Endometrium (tissue), 2 donors: ENCODE results near the gene PDE6A.

Experiments
- FAIRE-seq: peaks from 2 replicates; lab custom pipeline; 2012; peaks lifted over from hg19 to GRCh38; lab: Jason Lieb, UNC
- donor health status: control.
- donor health status: control.

PDE6A gene

DNA sequence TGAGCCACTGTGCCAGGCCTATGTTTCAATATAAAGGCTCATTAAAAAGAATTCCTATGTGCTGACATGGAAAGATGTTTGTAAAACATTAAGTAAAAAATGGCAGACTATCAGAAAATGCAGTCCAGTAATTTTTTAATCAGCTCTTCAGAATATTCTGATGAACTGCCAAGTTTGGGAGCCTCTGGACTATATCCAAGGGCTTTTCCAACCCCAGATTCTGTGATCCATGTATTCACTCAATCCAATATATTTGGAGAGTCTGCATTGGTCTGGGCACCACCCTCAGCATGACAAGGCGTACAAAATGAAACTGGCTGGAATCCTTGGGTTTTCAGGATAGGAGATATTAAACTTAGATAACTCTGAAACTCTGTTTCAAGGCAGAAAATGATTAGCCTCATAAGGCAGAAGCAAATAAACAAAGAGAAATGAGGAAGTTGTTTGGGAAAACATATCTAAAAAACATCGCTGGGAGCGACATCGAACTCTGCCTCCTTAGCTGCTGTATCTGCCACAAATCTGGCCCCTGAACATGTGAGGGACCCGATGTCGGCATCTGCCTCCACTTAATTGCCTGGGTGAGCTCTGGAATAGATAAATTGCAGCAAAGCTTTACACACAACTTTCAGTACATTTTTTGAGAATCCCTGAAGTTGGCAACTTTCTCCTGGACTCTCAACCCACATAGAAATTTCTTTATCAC is 14.4 kb downstream of the PDE6A start:
- no peak for FAIRE-seq

DNA sequence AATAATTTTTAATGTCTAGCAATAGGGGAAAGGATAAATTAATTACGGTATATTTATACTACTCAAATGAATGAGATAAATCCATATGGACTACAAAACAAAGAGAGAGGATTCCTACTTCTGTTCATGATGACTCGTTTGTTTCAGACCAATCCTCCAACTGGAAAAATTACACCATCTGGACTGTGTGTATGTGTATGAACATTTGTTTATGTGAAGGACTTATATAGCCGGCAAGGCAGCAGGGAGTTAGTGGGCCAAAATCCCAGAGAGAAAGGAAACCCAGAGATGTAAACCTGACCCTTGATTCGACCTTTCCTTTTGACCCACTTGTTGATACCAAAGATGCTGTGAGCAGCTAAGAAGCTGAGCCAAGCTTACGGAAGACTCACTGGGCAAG is 20.1 kb downstream of the PDE6A start:
- no peak for FAIRE-seq

DNA sequence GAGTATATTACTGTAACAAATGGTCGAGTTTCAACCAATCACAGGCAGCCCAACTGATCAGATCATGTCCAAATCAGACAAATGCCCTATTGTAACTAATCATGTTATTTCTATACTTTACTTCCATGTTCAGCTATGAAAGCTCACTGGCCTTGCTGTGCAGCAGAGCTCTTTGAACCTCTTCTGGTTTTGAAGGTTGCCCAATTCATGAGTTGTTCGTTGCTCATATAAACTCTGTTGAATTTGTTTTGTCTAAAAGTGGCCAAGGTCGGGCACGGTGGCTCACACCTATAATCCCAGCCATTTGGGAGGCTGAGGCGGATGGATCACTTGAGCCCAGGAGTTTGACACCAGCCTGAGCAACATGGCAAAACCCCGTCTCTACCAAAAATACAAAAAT is 21.6 kb downstream of the PDE6A start:
- FAIRE-seq = no peak

DNA sequence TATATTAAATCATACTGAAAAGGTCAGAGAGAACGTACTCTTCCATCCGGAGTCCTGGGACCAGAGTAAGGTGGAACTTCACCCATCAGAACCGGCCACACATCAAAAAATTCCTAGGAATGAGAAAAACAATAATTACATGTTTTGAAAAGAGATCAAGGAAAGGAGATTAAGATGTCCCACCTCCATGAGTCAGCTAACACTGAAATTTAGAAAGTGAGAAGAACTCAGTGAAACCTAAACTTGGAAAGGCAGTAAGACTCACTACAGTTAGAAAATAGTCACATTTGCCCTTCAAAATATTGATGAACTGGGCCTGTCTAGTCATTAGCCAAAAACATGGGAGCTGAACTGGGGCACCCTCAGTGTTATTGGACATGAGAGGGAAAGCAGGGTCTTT is 23.0 kb downstream of the PDE6A start:
- FAIRE-seq = no peak

DNA sequence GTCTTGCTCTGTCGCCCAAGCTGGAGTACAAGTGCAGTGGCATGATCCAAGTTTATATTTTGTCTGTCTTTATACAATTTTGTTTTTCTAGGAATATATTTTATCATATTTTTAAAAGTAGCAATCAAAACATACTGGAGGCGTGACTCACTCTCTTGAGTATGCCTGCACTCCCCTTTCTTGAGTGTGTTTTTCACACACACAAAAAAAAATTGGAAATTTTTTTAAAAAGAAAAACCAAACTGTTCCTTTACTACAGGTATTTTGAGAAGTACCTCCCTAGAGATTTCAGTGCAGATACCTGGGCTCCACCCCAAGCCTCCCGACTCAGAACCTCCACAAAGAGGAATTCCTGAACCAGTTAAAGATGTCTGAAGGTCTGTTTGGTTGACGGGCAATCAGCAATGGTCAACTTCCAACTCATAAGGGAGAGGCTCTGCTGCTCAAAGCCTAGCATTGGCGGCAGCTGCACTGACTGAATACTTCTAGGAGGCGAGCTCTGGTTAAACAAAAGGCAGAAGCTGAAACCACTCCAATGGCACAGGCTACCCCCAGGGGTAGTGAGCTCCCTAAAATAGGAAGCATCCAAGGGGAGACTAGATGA is 27.4 kb downstream of the PDE6A start:
- no peak for FAIRE-seq

DNA sequence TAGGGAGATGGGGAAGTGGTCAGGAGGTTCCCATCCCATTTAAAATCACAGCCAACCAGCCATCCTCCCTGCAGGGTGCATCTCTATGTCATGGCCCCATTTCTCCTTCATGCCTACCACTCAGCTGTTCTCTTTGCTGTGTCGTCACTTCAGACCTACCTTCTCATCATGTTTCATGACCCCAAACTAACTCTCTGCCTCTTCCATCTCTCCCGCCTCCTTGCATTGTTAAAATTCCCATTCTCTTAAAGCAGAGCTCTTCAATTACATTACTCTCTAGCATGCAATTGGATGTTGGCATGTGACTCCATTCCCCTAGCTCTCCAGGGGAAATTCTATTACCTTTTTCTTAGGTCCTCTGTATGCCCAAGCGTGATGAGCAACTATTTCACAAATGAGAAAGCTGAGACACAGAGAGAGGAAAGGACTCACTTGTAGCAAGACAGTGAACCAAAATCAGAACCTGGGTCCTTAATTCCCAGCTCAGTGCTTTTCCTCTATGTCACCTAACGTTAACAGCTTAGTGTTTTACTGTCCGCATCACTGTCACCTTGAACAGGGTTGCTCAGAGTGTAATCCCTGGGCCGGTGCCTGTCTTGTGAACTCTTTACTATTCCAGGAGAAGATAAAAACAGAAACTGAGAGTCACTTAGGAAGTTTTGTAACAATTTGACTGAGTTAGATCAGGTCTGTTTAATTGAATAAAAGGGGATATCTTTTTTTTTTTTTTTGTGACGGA is 28.1 kb downstream of the PDE6A start:
- no peak for FAIRE-seq

DNA sequence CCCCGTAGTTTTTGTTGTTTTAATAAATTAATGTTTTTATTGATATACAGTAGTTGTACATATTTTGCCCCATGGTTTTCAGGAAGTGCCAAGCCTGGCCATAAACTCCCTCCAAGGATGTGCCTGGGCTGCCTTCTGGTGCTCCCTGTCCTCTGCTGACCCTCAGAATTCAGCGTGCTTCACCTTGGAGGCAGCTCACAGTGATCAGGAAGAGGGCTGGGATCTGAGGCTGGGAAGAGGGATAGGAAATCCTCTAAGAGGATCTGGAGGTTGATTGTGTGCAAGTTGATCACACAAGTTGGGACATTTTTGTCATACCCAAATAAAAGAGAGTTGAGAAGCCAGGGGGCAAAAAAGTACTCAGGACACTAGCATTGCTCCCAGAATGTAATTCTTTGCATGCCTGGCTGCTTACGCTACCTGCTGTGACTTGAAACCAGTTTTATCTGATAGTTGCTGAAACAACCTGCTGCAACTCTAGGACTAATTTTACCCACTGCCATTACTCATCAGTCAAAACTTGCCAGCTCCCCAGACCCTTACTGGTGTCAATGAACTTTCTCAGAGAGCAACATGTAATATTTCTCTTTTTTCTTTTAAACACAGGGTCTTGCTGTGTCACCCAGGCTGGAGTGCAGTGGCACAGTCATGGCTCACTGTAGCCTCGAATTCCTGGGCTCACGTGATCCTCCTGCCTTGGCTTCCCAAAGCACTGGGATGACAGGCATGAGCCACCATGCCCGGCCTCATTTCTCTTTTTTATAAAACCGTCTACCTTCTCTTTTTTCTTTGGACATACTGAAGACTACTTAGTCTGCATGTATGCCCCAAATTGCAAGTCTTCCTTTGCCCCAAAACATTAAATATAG is 29.0 kb downstream of the PDE6A start:
- FAIRE-seq = no peak

DNA sequence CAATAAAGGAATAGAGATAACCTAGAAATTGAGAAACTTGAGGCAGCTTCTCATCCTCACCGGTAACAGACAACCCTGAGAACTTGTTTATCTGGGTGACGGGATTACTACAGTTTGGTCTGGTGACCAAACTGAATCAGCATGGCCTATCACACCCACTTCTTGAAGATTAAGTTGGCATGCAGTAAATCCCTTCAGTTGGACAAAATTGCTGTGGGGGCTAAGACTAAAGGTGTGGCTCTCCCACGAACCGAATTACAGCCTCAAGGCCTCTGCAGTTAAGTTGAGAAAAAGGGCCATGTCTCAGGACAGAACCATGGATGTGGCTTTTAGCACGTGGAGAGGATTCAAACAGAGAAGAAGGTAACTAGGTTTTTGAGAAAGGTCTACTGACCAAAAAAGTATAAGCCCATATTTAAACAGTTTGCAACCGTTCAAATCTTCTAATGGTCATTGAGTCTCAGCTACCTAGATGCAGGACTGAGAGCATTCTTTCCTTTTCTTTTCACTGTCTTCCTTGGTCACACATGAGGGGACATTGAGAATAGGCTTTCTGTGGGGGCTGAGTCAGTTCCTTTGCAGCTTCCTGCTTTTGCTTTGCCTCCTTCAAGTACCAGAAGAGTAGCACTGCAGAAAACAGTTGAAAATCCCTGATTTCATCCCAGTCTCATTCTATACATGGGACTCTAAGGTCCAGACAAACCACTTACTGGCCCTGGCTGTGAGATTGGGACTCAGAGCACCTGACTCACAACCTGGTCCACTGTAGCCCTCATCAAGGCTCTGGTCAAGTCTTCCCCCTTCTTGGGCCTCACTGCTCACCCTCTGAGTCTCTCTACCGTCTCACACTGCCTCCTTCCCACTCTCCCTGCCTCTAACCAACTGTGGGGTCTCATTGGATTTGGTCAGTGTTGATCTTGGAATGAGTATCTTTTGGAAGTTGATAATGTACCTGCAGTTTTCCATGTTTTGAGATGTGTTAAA is 30.9 kb downstream of the PDE6A start:
- FAIRE-seq = no peak

DNA sequence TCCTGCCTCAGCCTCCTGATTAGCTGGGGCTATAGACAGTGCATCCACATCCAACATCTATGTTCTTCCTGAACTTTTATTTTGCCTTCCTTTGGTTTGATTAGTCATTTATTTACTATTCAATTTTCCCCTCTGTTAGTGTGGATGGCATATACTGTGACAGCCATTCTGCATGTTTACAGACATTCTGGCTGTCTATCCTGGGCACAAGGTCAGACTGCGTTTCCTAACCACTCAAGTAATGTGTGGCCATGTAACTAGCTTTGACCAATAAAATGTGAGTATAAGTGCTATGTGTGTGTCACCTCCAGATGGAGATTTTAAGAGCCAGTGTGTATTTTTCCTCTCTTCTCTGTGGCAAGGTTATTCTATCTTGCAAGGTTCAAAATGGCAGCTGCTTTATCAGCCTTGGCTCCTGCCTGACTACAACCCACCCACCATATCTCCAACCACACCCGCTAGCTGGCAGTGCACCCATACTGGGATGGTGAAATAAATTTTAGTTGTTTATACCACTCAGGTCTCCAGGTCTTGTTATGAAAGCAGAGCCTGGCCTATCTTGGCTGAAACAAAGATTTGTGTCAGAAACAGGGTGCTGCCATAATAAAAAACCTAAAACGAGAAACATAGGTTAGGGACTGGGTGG is 32.2 kb downstream of the PDE6A start:
- FAIRE-seq = no peak

DNA sequence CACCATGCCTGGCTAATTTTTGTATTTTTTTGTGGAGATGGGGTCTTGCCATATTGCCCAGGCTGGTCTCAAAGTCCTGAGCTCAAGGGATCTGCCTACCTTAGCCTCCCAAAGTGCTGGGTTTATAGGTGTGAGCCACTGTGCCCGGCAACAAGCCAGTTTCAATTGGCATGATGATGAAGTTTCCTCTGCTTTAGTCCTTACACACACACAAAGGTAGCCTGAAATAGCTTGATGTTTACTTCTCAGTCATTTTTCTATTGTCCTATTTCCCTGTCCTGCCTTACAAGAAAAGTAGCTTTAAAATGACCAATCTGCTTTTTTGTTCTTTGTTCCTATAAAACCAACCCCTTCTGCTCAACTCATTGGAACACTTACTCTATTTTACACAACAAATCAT is 33.6 kb downstream of the PDE6A start:
- FAIRE-seq = peak; percentile 57

DNA sequence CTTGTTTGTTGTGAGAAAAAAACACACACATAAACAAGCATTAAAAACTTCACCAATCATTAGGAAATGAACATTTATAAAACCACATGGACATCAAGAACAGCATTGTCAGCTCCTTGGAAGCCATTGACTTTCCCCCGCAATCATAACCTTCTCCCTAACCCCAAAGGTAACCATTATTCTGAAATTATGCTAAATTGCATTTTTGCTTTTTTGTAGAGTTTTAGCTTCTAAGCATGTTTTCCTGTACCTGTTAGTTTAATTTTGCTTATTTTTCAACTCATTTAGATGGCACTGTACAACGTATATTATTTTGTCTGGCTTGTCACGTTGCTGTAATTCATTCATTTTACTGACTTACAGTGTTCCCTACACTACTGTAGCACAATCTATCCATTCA is 36.8 kb downstream of the PDE6A start:
- FAIRE-seq = no peak

DNA sequence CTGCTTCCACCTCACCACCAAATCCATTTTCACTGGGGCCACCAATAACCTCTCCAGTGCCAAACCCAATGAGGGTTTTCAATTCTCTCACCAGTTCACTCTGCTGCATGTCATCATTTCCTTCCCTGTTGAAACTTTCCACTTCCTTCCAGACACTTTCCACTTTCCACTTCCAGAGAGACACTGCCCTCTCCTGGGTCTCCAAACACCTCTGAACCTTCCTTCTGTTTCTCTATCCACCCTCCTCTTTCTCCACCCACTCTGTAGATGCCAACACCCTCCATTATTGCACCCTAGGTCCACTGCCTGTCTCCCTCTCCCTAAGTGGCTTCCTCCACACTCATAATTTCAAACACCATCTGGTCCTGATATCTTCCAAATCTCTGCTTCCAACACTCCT is 39.6 kb downstream of the PDE6A start:
- FAIRE-seq = no peak

DNA sequence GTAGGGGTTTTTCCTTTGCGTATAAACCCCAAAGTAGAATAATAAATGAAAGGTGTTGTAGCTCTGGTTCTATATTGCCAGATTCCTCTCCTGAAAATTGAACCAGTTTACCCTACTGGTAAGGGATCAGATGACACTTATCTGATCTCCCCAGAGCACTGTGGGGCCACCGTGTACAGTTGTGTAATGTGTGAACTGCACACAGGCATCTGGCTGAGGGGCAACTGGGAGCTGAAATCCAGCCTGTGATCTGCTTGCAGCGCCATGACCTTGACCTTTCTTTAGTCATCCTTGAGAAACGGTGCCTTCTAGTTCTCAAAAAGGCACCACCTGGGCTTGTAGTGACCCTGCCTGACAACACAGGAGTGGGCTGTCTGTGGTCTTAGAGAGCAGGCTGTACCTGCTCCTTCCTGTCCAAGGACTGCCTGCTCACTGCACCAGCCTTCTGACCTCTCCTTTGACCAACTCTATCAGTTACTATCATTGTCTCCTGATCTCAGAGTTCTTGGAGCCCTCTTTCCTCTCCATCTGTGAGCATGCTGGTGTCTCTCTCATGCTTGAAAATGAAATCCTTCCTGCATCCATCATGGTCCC is 40.2 kb downstream of the PDE6A start:
- no peak for FAIRE-seq

DNA sequence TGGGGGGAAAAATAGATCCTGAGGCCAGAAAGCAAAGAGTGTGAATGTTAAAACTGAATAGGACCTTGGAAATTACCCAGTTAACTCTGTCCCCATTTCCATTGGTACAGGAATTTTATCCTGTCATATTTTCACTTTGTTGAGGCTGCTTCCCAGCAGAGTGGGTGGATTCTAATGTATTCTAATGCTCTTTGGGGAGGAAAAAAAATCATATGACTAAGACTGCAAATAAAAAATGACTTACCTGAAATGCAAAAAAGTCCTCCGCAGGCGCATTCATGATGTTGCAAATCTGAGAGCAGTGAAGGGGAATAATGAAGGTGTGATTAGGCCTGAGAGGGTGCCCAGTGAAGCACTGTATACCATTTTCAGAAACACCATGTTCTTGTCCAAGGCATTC is 41.2 kb downstream of the PDE6A start:
- no peak for FAIRE-seq

DNA sequence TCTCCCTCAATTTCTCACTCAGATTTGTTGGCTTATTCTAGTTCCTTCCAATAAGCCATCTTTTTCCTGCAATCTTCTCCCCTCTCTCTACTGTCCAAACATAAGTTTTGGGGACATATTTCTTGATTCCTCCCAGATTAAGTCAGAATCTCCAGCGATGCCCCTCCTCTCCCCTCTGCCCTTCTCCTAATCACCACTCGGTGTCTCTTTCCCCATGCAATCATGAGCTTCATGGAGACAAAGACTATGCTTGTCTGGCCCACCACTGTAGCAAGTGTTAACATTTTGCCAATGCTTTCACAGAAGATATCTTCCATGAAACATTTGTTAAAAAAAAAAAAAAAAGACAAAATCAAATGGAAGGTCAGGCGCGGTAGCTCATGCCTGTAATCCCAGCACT is 42.4 kb downstream of the PDE6A start:
- FAIRE-seq = no peak

DNA sequence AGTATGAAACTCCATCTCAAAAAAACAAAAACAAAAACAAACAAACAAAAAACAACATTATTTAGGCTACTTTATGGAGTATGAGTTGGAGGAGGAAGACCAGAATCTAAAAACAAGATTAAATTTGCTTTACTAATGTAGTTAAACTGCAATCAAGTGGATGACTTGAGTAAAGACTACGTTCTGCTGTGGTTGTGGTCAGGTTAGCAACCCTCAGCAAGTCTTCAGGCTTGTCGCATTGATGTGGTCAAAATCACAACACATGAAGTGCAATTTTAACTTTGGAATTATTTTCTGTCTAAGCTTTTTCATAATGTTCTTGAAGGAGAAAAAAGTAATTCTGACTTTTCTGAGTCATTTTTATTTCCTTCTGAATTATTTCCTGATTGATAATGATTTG is 43.1 kb downstream of the PDE6A start:
- FAIRE-seq = no peak

DNA sequence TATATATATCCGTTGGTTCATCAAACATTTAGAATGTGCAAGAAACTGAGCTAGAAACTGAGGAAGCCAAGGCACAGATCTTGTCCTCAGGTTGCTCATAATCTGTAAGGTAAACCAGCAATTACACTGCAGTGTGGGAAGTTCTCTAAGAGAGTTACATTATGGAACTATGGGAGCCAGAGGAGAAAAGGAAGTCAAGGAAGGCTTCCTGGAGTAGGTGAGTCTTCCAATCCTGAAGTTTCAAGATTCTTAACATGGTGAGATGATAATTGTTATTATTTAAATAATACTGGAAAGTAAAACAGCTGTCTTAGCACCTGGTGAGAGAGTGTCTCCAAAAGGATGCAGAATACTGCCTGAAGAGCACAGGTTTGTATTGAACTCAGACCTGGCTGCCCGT is 44.2 kb downstream of the PDE6A start:
- FAIRE-seq = no peak

DNA sequence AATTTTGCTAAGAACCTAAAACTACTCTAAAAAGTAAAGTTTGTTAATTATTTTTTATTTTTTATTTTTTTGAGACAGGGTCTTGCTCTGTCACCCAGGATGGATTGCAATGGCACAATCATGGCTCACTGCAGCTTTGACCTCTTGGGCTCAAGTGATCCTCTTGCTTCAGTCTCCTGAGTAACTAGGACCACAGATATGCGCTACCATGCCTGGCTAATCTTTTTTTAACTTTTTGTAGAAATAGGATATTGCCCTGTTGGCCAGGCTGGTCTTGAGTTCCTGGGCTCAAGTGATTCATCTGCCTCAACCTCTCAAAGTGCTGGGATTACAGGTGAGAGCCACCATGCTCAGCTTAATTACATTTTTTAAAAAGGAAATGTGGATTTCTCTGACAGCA is 45.8 kb downstream of the PDE6A start:
- FAIRE-seq = no peak

DNA sequence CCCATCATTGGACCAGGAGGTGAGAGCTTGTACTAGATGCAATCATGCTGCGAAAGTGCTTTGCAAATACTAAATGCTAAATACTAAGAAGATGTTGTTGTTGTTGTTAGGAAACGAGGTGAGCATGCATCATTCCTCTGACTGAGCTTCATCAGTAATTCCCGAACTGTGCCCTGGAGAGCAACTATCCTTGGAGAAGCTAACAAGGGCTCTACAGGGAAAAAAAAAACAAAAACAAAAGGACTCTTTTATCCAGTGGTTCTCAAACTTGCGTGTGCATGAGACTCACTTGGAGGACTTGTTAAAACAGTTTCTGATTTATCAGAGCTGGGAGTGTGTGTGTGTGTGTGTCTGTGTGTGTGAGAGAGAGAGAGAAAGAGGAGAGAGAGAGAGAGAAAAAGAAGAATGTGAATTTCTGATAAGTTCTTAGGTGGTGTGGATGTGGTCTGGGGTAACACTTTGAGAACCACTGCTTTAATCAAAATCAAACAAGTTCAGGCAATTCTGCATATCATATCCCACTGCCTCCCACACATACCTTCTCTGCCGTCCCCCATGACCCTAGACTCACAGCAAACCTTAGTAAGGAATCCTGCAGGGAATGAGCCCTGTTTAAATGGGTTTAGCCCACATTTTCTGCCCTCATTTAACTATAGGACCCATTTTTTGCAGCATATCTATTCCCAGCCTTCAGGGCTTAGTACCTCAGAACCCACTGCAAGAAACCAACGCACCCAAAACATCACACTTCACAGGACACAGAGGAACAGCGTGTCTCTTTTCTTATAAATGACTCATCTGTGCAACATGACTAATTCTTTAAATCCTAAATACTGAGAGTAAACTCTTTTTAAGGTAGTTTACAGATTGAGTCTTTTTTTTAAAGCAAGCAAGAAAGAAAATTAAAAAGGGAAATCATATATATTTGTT is 48.9 kb downstream of the PDE6A start:
- FAIRE-seq = no peak
